ENCODE results near the gene LAPTM4A.

- TF ChIP-seq POLR2A (IDR thresholded peaks at IDR 0.05) = no peak
- TF ChIP-seq CTCF (IDR thresholded peaks at IDR 0.05) = no peak
These were observed 48.4 kb upstream of the LAPTM4A start for GRCh38 chr2:20099780-20100179.

Data from breast epithelium (tissue), 3 donors.